Choroid plexus epithelial cell (primary cell): ENCODE data around the gene CRADD.

Source experiments
- DNase-seq: peaks from one replicate; pipeline ENCODE4 v3.0.0-alpha.2; 2010; ENCODE audit warnings: low read depth
- H3K4me3 ChIP-seq: 2 replicates; pipeline ENCODE4 v1.5.1; 2011; ENCODE audit warnings: low read depth, mild to moderate bottlenecking, control low read depth, low read length, moderate library complexity
- CTCF ChIP-seq: conservative IDR thresholded peaks from 2 replicates; pipeline ENCODE4 v1.5.1; 2011; ENCODE audit warnings: low read depth, mild to moderate bottlenecking, control low read depth, inconsistent platforms, low read length, moderate library complexity

CRADD gene

GRCh38 chr12:93733358-93733757, 56.2 kb downstream of the CRADD start:
- no peak for DNase-seq
- no peak overlapping the region for H3K4me3 ChIP-seq
- no peak for TF ChIP-seq CTCF

GRCh38 chr12:93733928-93734327, 56.8 kb downstream of the CRADD start:
- no peak overlapping the region for H3K4me3 ChIP-seq
- no peak for DNase-seq
- no peak for TF ChIP-seq CTCF

GRCh38 chr12:93734784-93735183, 57.6 kb downstream of the CRADD start:
- TF ChIP-seq CTCF, result no peak

GRCh38 chr12:93736640-93737178, 59.5 kb downstream of the CRADD start:
- no peak for DNase-seq
- H3K4me3 ChIP-seq, result no peak overlapping the region
- no peak for TF ChIP-seq CTCF

More at GRCh38 chr12:93734784-93735183, 57.6 kb downstream of the CRADD start:
- H3K4me3 ChIP-seq, result no peak overlapping the region
- peak; percentile 40 for DNase-seq

- H3K4me3 ChIP-seq, result no peak overlapping the region
- TF ChIP-seq CTCF, result no peak
- DNase-seq, result no peak
These were observed 60.5 kb downstream of the CRADD start for GRCh38 chr12:93737457-93738198.

GRCh38 chr12:93738199-93739058, 61.3 kb downstream of the CRADD start:
- no peak for DNase-seq
- TF ChIP-seq CTCF, result no peak
- no peak overlapping the region for H3K4me3 ChIP-seq
